ENCODE measurements around the gene PSMD6. TPM values are rescaled to one million over a fixed set of nuclear protein-coding genes. Genes with fewer than 3 reads are reported as not detected.

The PSMD6 gene
- polyA plus RNA-seq, 3 donors: 54.6 to 135 (median 101) TPM

DNA sequence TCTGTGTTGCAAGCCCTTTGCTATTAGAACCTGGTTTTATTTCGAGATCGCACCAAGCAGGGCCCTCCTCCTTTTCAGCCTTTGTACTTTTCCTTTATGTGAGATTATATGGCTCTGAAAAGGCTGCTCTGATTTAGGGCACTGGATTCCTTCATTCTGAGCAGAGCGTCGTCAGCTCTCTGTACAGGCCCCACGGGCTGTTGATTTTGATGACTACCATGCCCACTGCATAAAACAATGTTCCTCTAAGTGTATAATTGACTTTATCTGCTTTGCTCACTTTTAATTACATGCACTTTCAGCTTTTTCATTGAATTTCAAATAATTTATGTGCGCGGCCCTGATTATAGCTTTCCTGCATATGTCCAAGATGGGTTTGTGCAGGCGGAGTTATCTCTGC lies 4.4 kb upstream of the PSMD6 start:
- no peaks in the 10 kb centered on the region for H3K9me3 ChIP-seq (replicated peaks in 1 of 2; ENCODE audit: control insufficient read depth in 1 of 2, insufficient read depth in 1 of 2, low read length in 2 of 2)
- peaks cover 10% of the 10 kb centered on the region for H3K79me2 ChIP-seq (ENCODE audit: insufficient read depth, low read length)
- H3K27me3 Mint-ChIP-seq (ENCODE audit: low read depth in 3 of 3): peaks cover 16 to 31% (median 23%) of the 10 kb centered on the region in 3 donors
- H3K4me1 Mint-ChIP-seq: peaks cover 15% of the 10 kb centered on the region
- H3K4me3 Mint-ChIP-seq: no peak overlapping the region
- H3K9ac ChIP-seq (ENCODE audit: insufficient read depth, low read length, poor library complexity, severe bottlenecking): no peak overlapping the region
- no peaks in the 10 kb centered on the region for H3K36me3 ChIP-seq (replicated peaks in 1 of 2; ENCODE audit: control insufficient read depth in 1 of 2, insufficient read depth in 2 of 2, low read length in 2 of 2)
- no peak overlapping the region for H3K4me2 ChIP-seq (replicated peaks; ENCODE audit: extremely low read depth, low read length, poor library complexity, severe bottlenecking)
- H3K27me3 ChIP-seq (ENCODE audit: control insufficient read depth in 2 of 2, insufficient read depth in 2 of 2, low read length in 2 of 2): peaks cover 19 to 29% of the 10 kb centered on the region in 2 donors
- H3K9me3 Mint-ChIP-seq: peaks cover 0 to 4% (median 0%) of the 10 kb centered on the region in 7 donors
- no peak overlapping the region for H3K27ac ChIP-seq (ENCODE audit: low read depth in 1 of 2, low read length in 2 of 2)
- H3K4me3 ChIP-seq (replicated peaks in 1 of 3; ENCODE audit: low read depth in 2 of 3, low read length in 3 of 3): no peak overlapping the region
- TF ChIP-seq, protein P1, sequence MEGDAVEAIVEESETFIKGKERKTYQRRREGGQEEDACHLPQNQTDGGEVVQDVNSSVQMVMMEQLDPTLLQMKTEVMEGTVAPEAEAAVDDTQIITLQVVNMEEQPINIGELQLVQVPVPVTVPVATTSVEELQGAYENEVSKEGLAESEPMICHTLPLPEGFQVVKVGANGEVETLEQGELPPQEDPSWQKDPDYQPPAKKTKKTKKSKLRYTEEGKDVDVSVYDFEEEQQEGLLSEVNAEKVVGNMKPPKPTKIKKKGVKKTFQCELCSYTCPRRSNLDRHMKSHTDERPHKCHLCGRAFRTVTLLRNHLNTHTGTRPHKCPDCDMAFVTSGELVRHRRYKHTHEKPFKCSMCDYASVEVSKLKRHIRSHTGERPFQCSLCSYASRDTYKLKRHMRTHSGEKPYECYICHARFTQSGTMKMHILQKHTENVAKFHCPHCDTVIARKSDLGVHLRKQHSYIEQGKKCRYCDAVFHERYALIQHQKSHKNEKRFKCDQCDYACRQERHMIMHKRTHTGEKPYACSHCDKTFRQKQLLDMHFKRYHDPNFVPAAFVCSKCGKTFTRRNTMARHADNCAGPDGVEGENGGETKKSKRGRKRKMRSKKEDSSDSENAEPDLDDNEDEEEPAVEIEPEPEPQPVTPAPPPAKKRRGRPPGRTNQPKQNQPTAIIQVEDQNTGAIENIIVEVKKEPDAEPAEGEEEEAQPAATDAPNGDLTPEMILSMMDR (IDR thresholded peaks at IDR 0.05): no peak
- H2AFZ ChIP-seq (ENCODE audit: insufficient read depth, low read depth, low read length, poor library complexity, severe bottlenecking): no peak overlapping the region
- peaks cover 3% of the 10 kb centered on the region for H4K20me1 ChIP-seq (ENCODE audit: insufficient read depth, low read length)
- intact Hi-C loops (cut with micrococcal nuclease): no loop called here
- WGBS (ENCODE audit: insufficient coverage): 100% methylated on average over 1 of the region's 8 CpGs
- no peak for DNase-seq
- no peak overlapping the region for H3K27ac Mint-ChIP-seq
- peaks cover 9 to 10% of the 10 kb centered on the region in 2 donors for H3K4me1 ChIP-seq (ENCODE audit: control insufficient read depth in 1 of 2, insufficient read depth in 2 of 2, low read length in 2 of 2)
- no peaks in the 10 kb centered on the region for H3K36me3 Mint-ChIP-seq

DNA sequence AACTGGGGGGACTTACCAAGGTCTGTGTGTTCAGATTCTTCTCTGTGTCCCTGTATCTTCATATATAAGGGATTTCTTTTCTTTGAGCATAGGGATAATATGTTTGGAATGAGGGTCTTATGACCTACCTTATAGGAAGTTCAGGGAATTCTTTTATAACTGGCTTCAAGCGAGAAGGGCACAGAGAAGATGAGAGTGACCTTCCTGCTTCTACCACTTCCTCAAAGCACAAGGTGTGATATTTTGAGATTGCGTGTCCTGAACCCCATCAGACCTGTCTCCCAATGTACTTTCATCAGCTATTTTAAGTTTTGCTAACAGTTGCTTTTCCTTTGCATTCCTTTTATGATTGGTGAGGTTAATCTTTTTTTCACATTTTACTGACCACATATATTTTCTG lies 3.1 kb upstream of the PSMD6 start:
- H3K27ac ChIP-seq (ENCODE audit: low read depth in 1 of 2, low read length in 2 of 2): no peak overlapping the region
- peaks cover 16% of the 10 kb centered on the region for H4K20me1 ChIP-seq (ENCODE audit: insufficient read depth, low read length)
- H2AFZ ChIP-seq (ENCODE audit: insufficient read depth, low read depth, low read length, poor library complexity, severe bottlenecking): no peak overlapping the region
- Mint-ChIP-seq H3K36me3 (peaks cover 2 to 5% of the 10 kb centered on the region in 2 donors), H3K4me3 (no peak overlapping the region), H3K27me3 (ENCODE audit: low read depth in 3 of 3) (peaks cover 11 to 23% (median 22%) of the 10 kb centered on the region in 3 donors), H3K9me3 (peaks cover 0 to 3% (median 0%) of the 10 kb centered on the region in 7 donors), H3K4me1 (peaks cover 28% of the 10 kb centered on the region), H3K27ac (no peak overlapping the region)
- peaks cover under 1 to 3% of the 10 kb centered on the region in 2 donors for H3K36me3 ChIP-seq (replicated peaks in 1 of 2; ENCODE audit: control insufficient read depth in 1 of 2, insufficient read depth in 2 of 2, low read length in 2 of 2)
- peaks cover 19 to 27% of the 10 kb centered on the region in 2 donors for H3K27me3 ChIP-seq (ENCODE audit: control insufficient read depth in 2 of 2, insufficient read depth in 2 of 2, low read length in 2 of 2)
- no peak overlapping the region for H3K4me3 ChIP-seq (replicated peaks in 1 of 3; ENCODE audit: low read depth in 2 of 3, low read length in 3 of 3)
- no peak overlapping the region for H3K9ac ChIP-seq (ENCODE audit: insufficient read depth, low read length, poor library complexity, severe bottlenecking)
- H3K4me1 ChIP-seq (ENCODE audit: control insufficient read depth in 1 of 2, insufficient read depth in 2 of 2, low read length in 2 of 2): peaks cover 22 to 23% of the 10 kb centered on the region in 2 donors
- H3K4me2 ChIP-seq (replicated peaks; ENCODE audit: extremely low read depth, low read length, poor library complexity, severe bottlenecking): no peak overlapping the region
- H3K79me2 ChIP-seq (ENCODE audit: insufficient read depth, low read length): peaks cover 22% of the 10 kb centered on the region
- no CpG with 5 or more reads among the region's 2 CpGs for WGBS (ENCODE audit: insufficient coverage)
- TF ChIP-seq, protein P1 (IDR thresholded peaks at IDR 0.05): no peak
- intact Hi-C loops (cut with micrococcal nuclease): no loop called here
- DNase-seq: no peak
- no peaks in the 10 kb centered on the region for H3K9me3 ChIP-seq (replicated peaks in 1 of 2; ENCODE audit: control insufficient read depth in 1 of 2, insufficient read depth in 1 of 2, low read length in 2 of 2)

All from CD14-positive monocyte (primary cell).